Prostate gland (tissue), 2 donors: ENCODE measurements around the gene CAMK2D.
A peak's percentile ranks its signal among the peaks of the same experiment; 100 is the strongest.

Experiments used
- CTCF ChIP-seq, 4 experiments: fragments of 200-600 bp in 2 of 4; fragments of 450-650 bp in 2 of 4; sonication (generic) in 2 of 4; IDR thresholded peaks; 1 replicate in 3 of 4; 2 replicates in 1 of 4; pipeline ENCODE4 v1.5.1; 2016 to 2019; ENCODE audit warnings: antibody characterized with exemption in 4 of 4, mild to moderate bottlenecking in 2 of 4, moderate library complexity in 2 of 4
- POLR2A ChIP-seq: fragments of 450-650 bp; IDR thresholded peaks from one replicate; pipeline ENCODE4 v1.6.1; 2016; ENCODE audit warnings: antibody characterized with exemption, mild to moderate bottlenecking
- POLR2AphosphoS5 ChIP-seq: sonication (generic); formaldehyde crosslinking; IDR thresholded peaks from one replicate; pipeline ENCODE4 v1.6.1; 2017; ENCODE audit warnings: antibody characterized with exemption

- TF ChIP-seq POLR2A, result peak; percentile 17
- TF ChIP-seq CTCF (IDR thresholded peaks at IDR 0.05), result peak in 1 of 4 experiments; percentile 7
- TF ChIP-seq POLR2AphosphoS5, result no peak
Measured at GRCh38 chr4:113760795-113761619, 531 bp downstream of the CAMK2D start.
